Measurements from ENCODE around the gene CIROP. TPM values are rescaled to one million over a fixed set of nuclear protein-coding genes. Genes with fewer than 3 reads are reported as not detected.

The CIROP gene
- total and polyA plus RNA-seq, 11 donors, result not detected

DNA sequence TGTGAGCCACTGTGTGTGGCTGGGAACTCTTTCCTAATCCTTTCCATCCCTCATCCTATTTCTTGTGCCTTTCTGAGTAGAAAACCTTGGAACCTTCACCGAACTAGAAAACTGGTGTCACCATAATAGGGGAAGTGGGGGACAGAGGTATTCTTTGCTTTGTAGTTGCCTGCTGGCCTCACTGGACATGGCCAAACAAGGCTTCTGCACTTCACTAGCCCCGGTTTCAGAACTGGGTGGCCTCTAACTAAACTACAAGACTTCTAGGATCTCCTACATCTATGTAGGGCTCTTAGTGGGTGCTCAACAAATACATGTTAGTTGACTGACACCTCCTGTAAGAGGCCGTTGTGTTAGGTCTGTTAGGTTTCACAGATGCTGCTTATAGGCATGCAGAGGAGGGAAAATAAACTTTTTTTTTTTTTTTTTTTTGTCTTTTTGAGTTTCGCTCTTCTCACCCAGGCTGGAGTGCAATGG, 597 bp upstream of the CIROP start:
- no peaks in the 10 kb centered on the region for H3K27me3 ChIP-seq
- H3K36me3 ChIP-seq, result no peaks in the 10 kb centered on the region
- H3K9me3 ChIP-seq, result no peaks in the 10 kb centered on the region
- peaks cover 0 to 4% (median 0%) of the 10 kb centered on the region in 12 donors for H3K4me1 ChIP-seq
- DNase-seq (no peak), ATAC-seq (no peak)
- intact Hi-C loops (cut with DNase I), result loop anchor here in 3 of 10 donors (5.0 kb wide), 1 partner anchor 33 kb away; no protein-coding TSS in a partner anchor
- no peak overlapping the region for H3K27ac ChIP-seq
- no peak for TF ChIP-seq POLR2A (IDR thresholded peaks at IDR 0.05)
- TF ChIP-seq, protein P1, sequence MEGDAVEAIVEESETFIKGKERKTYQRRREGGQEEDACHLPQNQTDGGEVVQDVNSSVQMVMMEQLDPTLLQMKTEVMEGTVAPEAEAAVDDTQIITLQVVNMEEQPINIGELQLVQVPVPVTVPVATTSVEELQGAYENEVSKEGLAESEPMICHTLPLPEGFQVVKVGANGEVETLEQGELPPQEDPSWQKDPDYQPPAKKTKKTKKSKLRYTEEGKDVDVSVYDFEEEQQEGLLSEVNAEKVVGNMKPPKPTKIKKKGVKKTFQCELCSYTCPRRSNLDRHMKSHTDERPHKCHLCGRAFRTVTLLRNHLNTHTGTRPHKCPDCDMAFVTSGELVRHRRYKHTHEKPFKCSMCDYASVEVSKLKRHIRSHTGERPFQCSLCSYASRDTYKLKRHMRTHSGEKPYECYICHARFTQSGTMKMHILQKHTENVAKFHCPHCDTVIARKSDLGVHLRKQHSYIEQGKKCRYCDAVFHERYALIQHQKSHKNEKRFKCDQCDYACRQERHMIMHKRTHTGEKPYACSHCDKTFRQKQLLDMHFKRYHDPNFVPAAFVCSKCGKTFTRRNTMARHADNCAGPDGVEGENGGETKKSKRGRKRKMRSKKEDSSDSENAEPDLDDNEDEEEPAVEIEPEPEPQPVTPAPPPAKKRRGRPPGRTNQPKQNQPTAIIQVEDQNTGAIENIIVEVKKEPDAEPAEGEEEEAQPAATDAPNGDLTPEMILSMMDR (IDR thresholded peaks at IDR 0.05), result no peak
- H3K4me3 ChIP-seq, result no peak overlapping the region
- 92 to 94% (median 93%) methylated on average over 4 of the region's 4 CpGs for WGBS, 4 donors

- WGBS, 4 donors, result 72 to 86% (median 82%) methylated on average over 6 of the region's 6 CpGs
- H3K9me3 ChIP-seq, result no peaks in the 10 kb centered on the region
- no peak overlapping the region for H3K4me3 ChIP-seq
- peaks cover 0 to 10% (median 1%) of the 10 kb centered on the region in 12 donors for H3K4me1 ChIP-seq
- peaks cover 0 to 8% (median under 1%) of the 10 kb centered on the region in 9 donors for H3K36me3 ChIP-seq
- TF ChIP-seq, protein P1 (IDR thresholded peaks at IDR 0.05), result no peak
- TF ChIP-seq POLR2A (IDR thresholded peaks at IDR 0.05), result no peak
- DNase-seq, result no peak
- no peak for ATAC-seq
- H3K27ac ChIP-seq, result no peak overlapping the region
- intact Hi-C loops (cut with DNase I), result no loop called here
- H3K27me3 ChIP-seq, result no peaks in the 10 kb centered on the region
Measured at GRCh38 chr14:23104070-23104590, 659 bp downstream of the CIROP start.

- peaks cover 0 to 15% (median 2%) of the 10 kb centered on the region in 12 donors for H3K4me1 ChIP-seq
- H3K36me3 ChIP-seq, result peaks cover 0 to 13% (median 4%) of the 10 kb centered on the region in 9 donors
- intact Hi-C loops (cut with DNase I), result no loop called here
- no peaks in the 10 kb centered on the region for H3K27me3 ChIP-seq
- 85 to 87% (median 87%) methylated on average over 4 of the region's 4 CpGs for WGBS, 4 donors
- H3K9me3 ChIP-seq, result no peaks in the 10 kb centered on the region
- no peak overlapping the region for H3K27ac ChIP-seq
- H3K4me3 ChIP-seq, result no peak overlapping the region
- DNase-seq, result no peak
- ATAC-seq, result no peak
- TF ChIP-seq, protein P1 (IDR thresholded peaks at IDR 0.05), result no peak
- TF ChIP-seq POLR2A (IDR thresholded peaks at IDR 0.05), result no peak
Measured at GRCh38 chr14:23103581-23103980, 1.2 kb downstream of the CIROP start.

DNA sequence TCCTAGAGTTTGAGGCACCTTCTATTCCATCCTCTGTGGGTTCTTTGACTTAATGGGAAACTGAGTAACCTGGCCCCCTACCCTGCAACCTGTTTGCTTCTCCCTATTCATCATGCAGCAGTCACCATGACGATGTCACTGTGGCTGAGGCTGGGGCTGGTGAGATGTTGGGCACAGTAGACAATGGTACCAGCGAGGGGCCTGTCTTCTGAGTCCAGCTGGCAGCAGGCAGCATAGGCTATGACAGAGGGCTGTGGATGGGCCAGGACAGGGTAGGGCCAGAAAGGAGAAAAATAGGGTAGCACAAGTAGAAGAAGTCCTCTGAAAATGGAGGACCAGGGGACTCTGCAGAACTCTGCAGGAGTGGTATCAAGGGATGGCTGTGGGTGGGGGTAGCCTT, 2.0 kb downstream of the CIROP start:
- peaks cover 0 to 21% (median 11%) of the 10 kb centered on the region in 9 donors for H3K36me3 ChIP-seq
- H3K27ac ChIP-seq, result no peak overlapping the region
- no peaks in the 10 kb centered on the region for H3K27me3 ChIP-seq
- TF ChIP-seq, protein P1 (IDR thresholded peaks at IDR 0.05), result no peak
- no peak for TF ChIP-seq POLR2A (IDR thresholded peaks at IDR 0.05)
- peaks cover 0 to 21% (median 4%) of the 10 kb centered on the region in 12 donors for H3K4me1 ChIP-seq
- no peak overlapping the region for H3K4me3 ChIP-seq
- 95 to 100% (median 98%) methylated on average over 2 of the region's 2 CpGs for WGBS, 4 donors
- no peak for ATAC-seq
- DNase-seq, result no peak
- intact Hi-C loops (cut with DNase I), result no loop called here
- no peaks in the 10 kb centered on the region for H3K9me3 ChIP-seq

Measured in heart left ventricle (tissue), 16 donors.